ENCODE data around the gene SLC26A2. TPM values are rescaled to one million over a fixed set of nuclear protein-coding genes. Genes with fewer than 3 reads are reported as not detected.

Gene SLC26A2
- total and polyA plus RNA-seq, 2 of the 8 experiments (the other 6 are each of a cell fraction or from before 2014, with no cell fraction given): 3.7 to 11.4 TPM

GRCh38 chr5:149961186-149961685 is 678 bp downstream of the SLC26A2 start (continued):
- TF ChIP-seq TEAD4 (IDR thresholded peaks at IDR 0.05; ENCODE audit: low read depth, low read length) (no peak), HDAC2 (IDR thresholded peaks at IDR 0.05; ENCODE audit: borderline replicate concordance in 1 of 2, low read depth in 2 of 2, low read length in 2 of 2) (no peak), TAF7 (optimal IDR thresholded peaks at IDR 0.05; ENCODE audit: borderline replicate concordance, low read depth, low read length) (no peak), BCL11A (IDR thresholded peaks at IDR 0.05; ENCODE audit: low read depth in 2 of 2, low read length in 2 of 2) (no peak), RAD21 (IDR thresholded peaks at IDR 0.05 in 1 of 2, conservative IDR thresholded peaks at IDR 0.05 in 1 of 2; ENCODE audit: low read depth in 2 of 2, low read length in 2 of 2) (no peak), EGR1 (IDR thresholded peaks at IDR 0.05; ENCODE audit: borderline replicate concordance, low read depth, low read length) (no peak), SIX5 (IDR thresholded peaks at IDR 0.05; ENCODE audit: low read depth, low read length) (no peak), SP2 (IDR thresholded peaks at IDR 0.05; ENCODE audit: low read length) (no peak), SRF (IDR thresholded peaks at IDR 0.05; ENCODE audit: low read depth, low read length) (no peak)
